ENCODE results near the gene BEND6. TPM values are rescaled to one million over a fixed set of nuclear protein-coding genes. Genes with fewer than 3 reads are reported as not detected.

The BEND6 gene
- total and polyA plus RNA-seq, 4 donors: 2.3 to 5.5 (median 3.1) TPM

- no peak for DNase-seq
- intact Hi-C loops (cut with DNase I): loop anchor here (5.0 to 10.0 kb wide), 3 partner anchors 47 to 358 kb away; partner anchors contain the start of gene PRIM2 (in 1 of the 2)
- no peak overlapping the region for H3K27ac ChIP-seq (ENCODE audit: low read depth in 1 of 2, low read length in 2 of 2)
- H3K4me1 ChIP-seq (ENCODE audit: control insufficient read depth in 1 of 2, insufficient read depth in 2 of 2, low read length in 2 of 2): no peaks in the 10 kb centered on the region
- ATAC-seq (ENCODE audit: low FRiP score): no peak
- no peak overlapping the region for H3K4me3 ChIP-seq (ENCODE audit: low read length in 2 of 2)
- H3K9me3 ChIP-seq (ENCODE audit: control insufficient read depth, low read length): no peaks in the 10 kb centered on the region
- no peaks in the 10 kb centered on the region for H3K36me3 ChIP-seq (ENCODE audit: control insufficient read depth in 1 of 2, insufficient read depth in 2 of 2, low read length in 1 of 2)
- no peaks in the 10 kb centered on the region for H3K27me3 ChIP-seq (ENCODE audit: control insufficient read depth in 1 of 2, insufficient read depth in 2 of 2, low read length in 1 of 2)
Observed at GRCh38 chr6:56959094-56959493, 4.2 kb downstream of the BEND6 start.

DNA sequence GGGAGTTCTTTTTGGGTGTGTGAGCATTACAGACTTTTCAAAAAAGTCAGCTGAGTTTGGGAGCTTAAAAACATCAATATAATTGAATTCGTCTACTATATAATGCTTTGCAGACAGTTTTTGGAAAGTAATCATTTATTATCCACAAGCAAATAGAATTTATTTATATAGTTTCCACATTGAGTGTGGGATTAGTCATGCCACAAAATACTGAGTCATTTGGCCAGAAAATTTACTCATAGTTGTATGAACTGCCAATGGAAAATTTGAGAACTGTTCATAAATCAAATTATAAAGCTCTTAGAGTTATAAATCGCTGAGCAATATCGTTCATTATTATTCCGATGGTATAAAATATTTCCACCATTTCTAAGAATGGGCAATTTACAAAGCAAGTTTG lies 5.0 kb downstream of the BEND6 start:
- H3K36me3 ChIP-seq (ENCODE audit: control insufficient read depth in 1 of 2, insufficient read depth in 2 of 2, low read length in 1 of 2): no peaks in the 10 kb centered on the region
- DNase-seq (no peak), ATAC-seq (ENCODE audit: low FRiP score) (no peak)
- H3K9me3 ChIP-seq (ENCODE audit: control insufficient read depth, low read length): no peaks in the 10 kb centered on the region
- H3K27ac ChIP-seq (ENCODE audit: low read depth in 1 of 2, low read length in 2 of 2): no peak overlapping the region
- H3K4me1 ChIP-seq (ENCODE audit: control insufficient read depth in 1 of 2, insufficient read depth in 2 of 2, low read length in 2 of 2): no peaks in the 10 kb centered on the region
- intact Hi-C loops (cut with DNase I): loop anchor here (5.0 to 10.0 kb wide), 3 partner anchors 48 to 357 kb away; partner anchors contain the start of gene PRIM2 (in 1 of the 2)
- no peak overlapping the region for H3K4me3 ChIP-seq (ENCODE audit: low read length in 2 of 2)
- WGBS, 2 donors: 40 to 53% methylated on average over 4 of the region's 4 CpGs
- no peaks in the 10 kb centered on the region for H3K27me3 ChIP-seq (ENCODE audit: control insufficient read depth in 1 of 2, insufficient read depth in 2 of 2, low read length in 1 of 2)

GRCh38 chr6:56961151-56961550 lies 6.2 kb downstream of the BEND6 start:
- H3K36me3 ChIP-seq (ENCODE audit: control insufficient read depth in 1 of 2, insufficient read depth in 2 of 2, low read length in 1 of 2): no peaks in the 10 kb centered on the region
- 56 to 76% methylated on average over 2 of the region's 2 CpGs for WGBS, 2 donors
- ATAC-seq (ENCODE audit: low FRiP score) (no peak), DNase-seq (no peak)
- no peaks in the 10 kb centered on the region for H3K27me3 ChIP-seq (ENCODE audit: control insufficient read depth in 1 of 2, insufficient read depth in 2 of 2, low read length in 1 of 2)
- no peaks in the 10 kb centered on the region for H3K9me3 ChIP-seq (ENCODE audit: control insufficient read depth, low read length)
- no peak overlapping the region for H3K4me3 ChIP-seq (ENCODE audit: low read length in 2 of 2)
- intact Hi-C loops (cut with DNase I): no loop called here
- H3K27ac ChIP-seq (ENCODE audit: low read depth in 1 of 2, low read length in 2 of 2): no peak overlapping the region
- H3K4me1 ChIP-seq (ENCODE audit: control insufficient read depth in 1 of 2, insufficient read depth in 2 of 2, low read length in 2 of 2): no peaks in the 10 kb centered on the region

DNA sequence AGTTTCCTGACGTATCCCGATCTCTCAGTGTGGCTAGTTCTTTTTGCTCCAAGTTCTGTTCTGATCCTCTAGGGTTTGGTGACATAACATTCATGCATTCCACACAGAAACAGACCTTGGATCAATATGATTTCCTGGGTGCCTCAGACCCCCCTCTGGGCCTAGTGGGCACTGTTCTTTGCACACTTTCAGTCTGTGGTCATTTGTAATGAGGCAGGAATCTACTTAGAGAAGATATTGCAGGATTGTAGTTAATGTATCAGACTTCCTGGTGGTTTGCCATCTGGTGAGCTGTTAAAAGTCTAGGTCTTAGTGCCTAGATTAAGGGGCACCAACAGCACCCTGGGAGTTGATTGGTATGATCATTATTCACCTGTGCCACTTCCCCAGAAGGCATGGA lies 7.5 kb downstream of the BEND6 start:
- Histone ChIP-seq H3K36me3 (ENCODE audit: control insufficient read depth in 1 of 2, insufficient read depth in 2 of 2, low read length in 1 of 2) (no peaks in the 10 kb centered on the region), H3K27me3 (ENCODE audit: control insufficient read depth in 1 of 2, insufficient read depth in 2 of 2, low read length in 1 of 2) (no peaks in the 10 kb centered on the region), H3K27ac (ENCODE audit: low read depth in 1 of 2, low read length in 2 of 2) (no peak overlapping the region), H3K9me3 (ENCODE audit: control insufficient read depth, low read length) (no peaks in the 10 kb centered on the region), H3K4me1 (ENCODE audit: control insufficient read depth in 1 of 2, insufficient read depth in 2 of 2, low read length in 2 of 2) (no peaks in the 10 kb centered on the region), H3K4me3 (ENCODE audit: low read length in 2 of 2) (no peak overlapping the region)
- 91 to 94% methylated on average over 2 of the region's 2 CpGs for WGBS, 2 donors
- intact Hi-C loops (cut with DNase I): no loop called here
- ATAC-seq (ENCODE audit: low FRiP score) (no peak), DNase-seq (no peak)

DNA sequence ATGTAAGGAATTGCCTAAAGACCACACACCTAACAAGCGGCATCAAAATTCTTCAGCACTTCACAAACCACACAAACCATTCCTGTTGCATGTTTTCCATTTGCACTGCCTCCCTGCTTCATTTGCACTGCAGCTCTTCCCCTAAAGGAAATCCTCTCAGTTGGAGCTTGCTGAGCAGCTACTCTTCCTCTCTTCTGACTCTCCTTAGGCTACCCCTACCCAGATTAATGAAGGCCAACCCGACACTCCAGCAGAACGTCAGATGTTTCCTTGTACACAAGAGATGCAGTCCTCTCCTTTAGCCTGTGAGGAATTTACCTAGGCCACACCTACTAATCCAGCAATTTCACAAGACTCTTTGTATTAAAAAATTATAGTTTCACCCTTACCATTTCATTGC lies 8.1 kb downstream of the BEND6 start:
- Histone ChIP-seq H3K27me3 (ENCODE audit: control insufficient read depth in 1 of 2, insufficient read depth in 2 of 2, low read length in 1 of 2) (no peaks in the 10 kb centered on the region), H3K9me3 (ENCODE audit: control insufficient read depth, low read length) (no peaks in the 10 kb centered on the region), H3K4me1 (ENCODE audit: control insufficient read depth in 1 of 2, insufficient read depth in 2 of 2, low read length in 2 of 2) (no peaks in the 10 kb centered on the region), H3K4me3 (ENCODE audit: low read length in 2 of 2) (no peak overlapping the region), H3K27ac (ENCODE audit: low read depth in 1 of 2, low read length in 2 of 2) (no peak overlapping the region), H3K36me3 (ENCODE audit: control insufficient read depth in 1 of 2, insufficient read depth in 2 of 2, low read length in 1 of 2) (no peaks in the 10 kb centered on the region)
- 74 to 78% methylated on average over 3 of the region's 3 CpGs for WGBS, 2 donors
- no peak for DNase-seq
- intact Hi-C loops (cut with DNase I): no loop called here
- no peak for ATAC-seq (ENCODE audit: low FRiP score)

GRCh38 chr6:56963793-56964192 lies 8.9 kb downstream of the BEND6 start:
- WGBS, 2 donors: 83 to 86% methylated on average over 1 of the region's 1 CpG
- Histone ChIP-seq H3K27me3 (ENCODE audit: control insufficient read depth in 1 of 2, insufficient read depth in 2 of 2, low read length in 1 of 2) (no peaks in the 10 kb centered on the region), H3K4me3 (ENCODE audit: low read length in 2 of 2) (no peak overlapping the region), H3K36me3 (ENCODE audit: control insufficient read depth in 1 of 2, insufficient read depth in 2 of 2, low read length in 1 of 2) (no peaks in the 10 kb centered on the region), H3K27ac (ENCODE audit: low read depth in 1 of 2, low read length in 2 of 2) (no peak overlapping the region), H3K9me3 (ENCODE audit: control insufficient read depth, low read length) (no peaks in the 10 kb centered on the region), H3K4me1 (ENCODE audit: control insufficient read depth in 1 of 2, insufficient read depth in 2 of 2, low read length in 2 of 2) (no peaks in the 10 kb centered on the region)
- intact Hi-C loops (cut with DNase I): no loop called here
- ATAC-seq (ENCODE audit: low FRiP score) (no peak), DNase-seq (no peak)

GRCh38 chr6:56965126-56965525 lies 10.2 kb downstream of the BEND6 start:
- no peaks in the 10 kb centered on the region for H3K36me3 ChIP-seq (ENCODE audit: control insufficient read depth in 1 of 2, insufficient read depth in 2 of 2, low read length in 1 of 2)
- WGBS, 2 donors: 82 to 87% methylated on average over 1 of the region's 1 CpG
- intact Hi-C loops (cut with DNase I): no loop called here
- no peak overlapping the region for H3K4me3 ChIP-seq (ENCODE audit: low read length in 2 of 2)
- no peaks in the 10 kb centered on the region for H3K9me3 ChIP-seq (ENCODE audit: control insufficient read depth, low read length)
- no peak for DNase-seq
- no peaks in the 10 kb centered on the region for H3K27me3 ChIP-seq (ENCODE audit: control insufficient read depth in 1 of 2, insufficient read depth in 2 of 2, low read length in 1 of 2)
- H3K27ac ChIP-seq (ENCODE audit: low read depth in 1 of 2, low read length in 2 of 2): no peak overlapping the region
- ATAC-seq (ENCODE audit: low FRiP score): no peak
- no peaks in the 10 kb centered on the region for H3K4me1 ChIP-seq (ENCODE audit: control insufficient read depth in 1 of 2, insufficient read depth in 2 of 2, low read length in 2 of 2)

DNA sequence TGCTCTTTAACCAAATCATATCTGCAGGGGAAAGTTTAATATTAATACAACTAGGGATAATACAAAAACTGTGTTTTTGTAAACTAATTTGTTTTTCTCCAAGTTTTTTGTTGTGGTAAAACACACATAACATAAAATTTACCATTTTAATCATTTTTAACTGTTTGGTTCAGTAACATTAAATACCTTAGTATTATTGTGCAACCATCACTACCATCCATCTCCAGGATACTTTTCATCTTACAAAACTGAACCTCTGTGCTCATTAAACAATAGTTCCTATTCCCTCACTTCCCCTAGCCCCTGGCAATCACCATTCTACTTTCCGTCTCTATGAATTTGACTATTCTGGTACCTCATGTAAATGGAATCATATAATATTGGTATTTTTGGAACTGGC lies 15.9 kb downstream of the BEND6 start:
- DNase-seq (no peak), ATAC-seq (ENCODE audit: low FRiP score) (no peak)
- H3K36me3 ChIP-seq (ENCODE audit: control insufficient read depth in 1 of 2, insufficient read depth in 2 of 2, low read length in 1 of 2): no peaks in the 10 kb centered on the region
- 88 to 90% methylated on average over 1 of the region's 1 CpG for WGBS, 2 donors
- intact Hi-C loops (cut with DNase I): no loop called here
- no peak overlapping the region for H3K27ac ChIP-seq (ENCODE audit: low read depth in 1 of 2, low read length in 2 of 2)
- no peaks in the 10 kb centered on the region for H3K4me1 ChIP-seq (ENCODE audit: control insufficient read depth in 1 of 2, insufficient read depth in 2 of 2, low read length in 2 of 2)
- no peaks in the 10 kb centered on the region for H3K9me3 ChIP-seq (ENCODE audit: control insufficient read depth, low read length)
- H3K27me3 ChIP-seq (ENCODE audit: control insufficient read depth in 1 of 2, insufficient read depth in 2 of 2, low read length in 1 of 2): no peaks in the 10 kb centered on the region
- no peak overlapping the region for H3K4me3 ChIP-seq (ENCODE audit: low read length in 2 of 2)

- Histone ChIP-seq H3K27ac (ENCODE audit: low read depth in 1 of 2, low read length in 2 of 2) (no peak overlapping the region), H3K9me3 (ENCODE audit: control insufficient read depth, low read length) (no peaks in the 10 kb centered on the region), H3K36me3 (ENCODE audit: control insufficient read depth in 1 of 2, insufficient read depth in 2 of 2, low read length in 1 of 2) (no peaks in the 10 kb centered on the region), H3K4me3 (ENCODE audit: low read length in 2 of 2) (no peak overlapping the region), H3K27me3 (ENCODE audit: control insufficient read depth in 1 of 2, insufficient read depth in 2 of 2, low read length in 1 of 2) (no peaks in the 10 kb centered on the region), H3K4me1 (ENCODE audit: control insufficient read depth in 1 of 2, insufficient read depth in 2 of 2, low read length in 2 of 2) (no peaks in the 10 kb centered on the region)
- DNase-seq: no peak
- no peak for ATAC-seq (ENCODE audit: low FRiP score)
- 95 to 98% methylated on average over 1 of the region's 1 CpG for WGBS, 2 donors
- intact Hi-C loops (cut with DNase I): no loop called here
Observed at GRCh38 chr6:56977192-56977591, 22.3 kb downstream of the BEND6 start.
